ENCODE data around the gene ATP2B2.

The ATP2B2 gene

DNA sequence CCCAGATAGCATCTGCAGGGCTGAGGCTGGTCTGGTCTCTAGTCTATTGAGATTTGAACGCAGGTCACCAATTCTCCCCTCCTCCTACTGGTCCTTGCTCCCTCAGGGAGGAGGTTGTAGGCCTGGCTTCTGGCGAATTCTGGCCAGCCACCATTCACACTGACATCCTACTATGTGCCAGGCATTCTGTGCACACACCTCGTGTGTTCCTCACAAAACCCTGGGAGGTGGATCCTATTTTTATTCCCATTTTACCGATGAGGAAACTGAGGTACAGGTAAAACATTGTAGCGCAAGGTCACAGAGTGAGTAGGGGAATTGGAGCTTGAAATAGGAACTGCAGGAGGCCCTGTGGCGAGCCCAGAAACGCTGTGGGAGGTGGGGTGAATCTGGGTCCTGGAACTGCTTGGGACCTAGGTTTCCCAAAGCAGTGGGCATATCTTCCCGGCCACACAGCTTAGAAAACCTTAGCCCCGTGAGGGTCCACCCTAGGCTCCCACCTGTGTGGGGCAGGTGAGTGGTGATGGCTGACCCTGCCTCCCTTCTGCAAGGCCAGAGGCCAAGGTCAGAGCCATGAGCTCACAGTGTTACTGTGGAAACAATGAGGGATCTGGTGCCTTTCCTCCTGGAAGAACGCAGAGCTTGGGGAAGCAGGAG is 4.8 kb upstream of the ATP2B2 start:
- DNase-seq, result no peak

DNA sequence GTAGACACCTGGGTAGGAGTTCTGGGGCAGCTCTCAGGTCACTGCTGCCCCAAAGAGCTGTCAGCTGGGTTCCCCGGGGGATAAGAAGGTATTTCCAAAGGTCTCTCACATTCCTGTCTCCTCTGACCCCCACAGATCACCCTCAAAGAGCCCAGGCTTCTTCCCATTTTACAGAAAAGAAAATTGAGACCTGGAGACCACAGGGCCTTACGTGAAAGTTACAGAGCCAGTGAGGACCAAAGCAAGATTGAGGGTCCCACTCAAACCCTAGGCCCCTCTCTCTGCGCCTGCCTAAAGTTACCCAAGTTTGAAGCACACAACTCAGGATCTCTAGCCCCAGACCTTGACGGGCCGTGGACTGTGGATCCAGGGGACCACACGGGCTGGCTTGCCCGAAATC is 3.9 kb upstream of the ATP2B2 start:
- DNase-seq, result no peak

DNA sequence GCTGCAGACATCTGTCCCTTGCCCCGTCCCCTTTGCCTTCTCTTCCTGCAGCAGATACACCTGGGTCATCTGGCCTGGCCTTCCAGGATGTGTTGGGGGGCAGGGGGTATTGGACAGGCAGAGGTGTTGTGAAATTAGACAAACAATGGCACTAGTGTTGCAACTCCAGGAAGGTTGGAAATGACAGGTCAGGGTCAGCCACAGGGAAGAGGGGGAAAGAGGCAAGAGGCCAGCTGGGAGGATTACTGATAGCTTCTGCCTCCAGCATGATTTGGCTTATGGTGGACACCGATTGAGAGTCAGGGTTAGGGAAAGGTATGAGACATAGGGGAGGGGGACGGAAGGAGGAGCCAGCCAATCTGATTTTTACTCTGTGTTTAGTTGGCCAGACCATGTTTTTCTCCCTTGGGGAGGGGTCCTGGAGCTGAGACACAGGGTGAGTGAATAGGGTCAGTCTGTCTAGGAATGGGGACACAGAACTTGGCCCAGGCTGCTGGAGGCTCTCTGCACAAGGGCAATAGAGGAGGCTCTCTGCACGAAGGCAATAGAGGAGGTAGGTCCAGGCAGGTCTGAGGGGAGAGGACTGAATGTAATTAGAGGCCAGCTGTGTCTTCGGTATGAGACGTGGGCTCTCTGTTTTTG is 3.4 kb upstream of the ATP2B2 start:
- no peak for DNase-seq

DNA sequence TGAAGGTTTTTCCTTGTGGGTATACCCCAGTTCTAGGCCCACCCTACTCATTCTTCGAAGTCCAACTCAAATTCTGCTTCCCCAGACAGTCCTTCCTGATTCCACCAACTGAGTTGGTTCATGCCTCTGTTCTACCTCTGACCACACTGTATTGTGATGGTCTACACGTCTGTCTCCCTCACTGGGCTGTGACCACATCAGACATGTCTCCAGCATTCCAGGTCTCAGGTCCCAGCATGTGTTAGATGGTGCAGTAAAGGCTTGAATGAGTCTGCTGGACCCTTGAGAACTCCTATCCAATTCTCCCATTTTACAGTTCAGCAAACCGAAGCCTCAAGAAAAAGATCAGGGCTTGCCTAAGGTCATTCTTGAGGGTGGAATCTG is 2.8 kb upstream of the ATP2B2 start:
- no peak for DNase-seq

DNA sequence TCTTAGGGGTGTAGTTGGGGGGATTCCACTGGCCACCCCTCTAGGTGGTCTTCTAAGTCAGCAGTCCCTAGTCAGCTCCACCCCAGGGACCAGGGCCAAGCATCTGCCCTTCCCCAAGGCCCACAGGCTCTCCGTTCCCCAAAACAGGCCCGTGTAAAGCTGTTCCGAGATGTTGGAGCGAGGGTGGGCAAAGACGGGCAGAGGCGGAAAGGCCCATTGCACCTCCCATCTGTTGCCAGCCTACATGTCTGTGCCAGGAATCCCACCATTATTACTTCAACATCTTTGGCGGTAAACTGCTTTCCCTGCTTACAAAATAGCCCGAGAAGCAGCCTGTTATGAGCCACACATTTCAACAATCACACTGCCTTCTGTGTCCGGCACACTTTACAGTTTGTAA is 1.9 kb upstream of the ATP2B2 start:
- DNase-seq, result no peak

DNA sequence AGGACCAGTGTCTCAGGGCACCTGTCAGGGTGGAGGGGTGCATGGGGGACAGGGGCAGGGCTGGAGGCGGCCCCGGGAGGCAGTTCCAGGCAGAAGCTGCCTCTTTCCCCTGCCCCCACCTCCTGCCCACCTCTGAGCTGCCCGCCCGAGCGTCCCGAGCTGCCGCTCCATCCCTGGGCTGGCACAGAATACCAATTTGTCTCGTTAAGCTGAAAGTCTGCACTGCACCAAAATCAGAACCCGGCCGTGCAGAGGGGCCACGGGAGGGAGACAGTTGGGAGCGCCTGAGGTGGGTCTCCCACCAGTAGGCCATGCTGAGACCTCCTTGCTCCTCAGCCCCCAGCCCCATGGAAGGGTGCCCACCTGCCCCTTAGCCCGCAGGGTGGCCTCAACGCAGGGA is 1.3 kb upstream of the ATP2B2 start:
- DNase-seq, result no peak

DNA sequence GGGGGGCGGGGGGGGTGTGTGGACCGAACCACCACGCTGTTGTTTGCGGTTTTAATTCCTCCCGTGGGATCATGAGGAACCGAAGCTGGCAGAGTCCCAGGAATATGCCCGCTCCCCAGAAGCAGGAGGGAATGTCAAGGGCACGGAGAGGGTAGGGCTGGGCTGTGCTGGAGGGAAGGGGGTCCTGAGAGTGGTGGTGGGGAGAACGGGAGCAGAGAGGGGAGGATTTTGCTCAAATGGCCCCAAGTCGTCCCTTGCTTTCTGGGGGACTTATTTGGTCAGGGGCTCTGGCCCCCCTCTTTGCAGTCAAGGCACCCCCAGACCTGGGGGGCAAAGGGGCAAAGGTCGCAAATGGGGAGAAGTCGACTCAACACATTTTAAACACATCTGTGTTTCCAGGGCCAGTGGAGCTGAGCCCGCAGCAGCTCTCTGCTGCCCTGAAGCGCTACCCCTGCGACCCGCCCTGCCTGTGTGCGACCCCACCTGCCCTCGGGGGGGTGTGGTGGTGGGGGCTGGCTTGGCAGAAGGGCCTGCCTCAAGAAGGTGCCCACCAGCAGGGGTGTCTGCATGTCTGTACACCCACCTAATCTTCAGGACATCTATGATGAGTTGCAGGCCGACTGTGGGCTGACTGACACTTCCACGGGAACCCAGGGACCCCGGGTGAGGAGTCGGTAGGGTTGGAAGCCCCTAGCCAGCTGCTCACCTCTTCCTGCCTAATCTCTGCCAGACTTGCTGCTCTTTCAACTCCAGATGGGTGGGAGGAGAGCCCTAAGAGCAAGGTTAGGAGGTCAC is 602 bp upstream of the ATP2B2 start:
- peak; percentile 4 for DNase-seq

DNA sequence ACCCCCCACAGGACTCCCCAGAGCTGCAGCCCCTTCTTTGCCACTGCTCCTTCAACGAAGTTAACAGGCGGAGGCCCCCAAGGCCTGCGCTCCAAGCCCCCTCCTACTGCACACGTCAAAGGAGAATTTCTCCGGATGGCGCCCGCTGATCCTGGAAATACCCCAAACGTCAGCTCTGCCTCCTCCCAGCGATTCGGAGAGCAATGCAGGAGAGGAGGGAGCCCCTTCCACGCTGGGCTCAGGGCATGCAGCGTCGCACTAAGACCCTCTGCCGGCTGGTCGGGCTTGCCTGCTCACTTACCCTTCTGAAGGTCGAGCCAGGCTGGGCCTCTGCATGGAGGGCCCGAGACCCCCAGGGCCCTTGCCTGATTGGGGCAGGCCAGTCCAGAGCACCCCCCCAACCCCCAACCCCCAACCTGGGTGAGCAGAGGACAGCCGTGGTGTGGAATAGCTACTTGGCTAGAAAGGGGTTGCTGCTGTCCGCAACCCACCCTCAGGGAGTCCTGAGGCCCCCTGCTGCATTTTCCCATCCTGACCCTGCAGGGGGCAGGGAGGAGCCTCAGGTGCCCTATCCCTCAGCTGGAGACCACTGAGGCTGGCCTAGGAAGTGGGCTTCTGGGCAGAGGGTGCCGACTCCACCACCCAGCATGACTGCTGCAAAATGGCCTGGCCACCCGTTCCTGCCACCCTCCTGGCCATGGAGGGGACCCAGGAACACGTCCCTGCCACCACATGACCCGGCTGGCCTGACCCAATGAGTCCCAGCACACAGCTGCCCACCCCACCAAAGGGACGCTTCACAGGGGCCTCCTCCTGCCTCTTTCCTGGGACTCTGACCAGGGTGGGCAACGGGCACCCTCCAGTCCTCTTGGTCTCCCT is 976 bp downstream of the ATP2B2 start:
- no peak for DNase-seq

DNA sequence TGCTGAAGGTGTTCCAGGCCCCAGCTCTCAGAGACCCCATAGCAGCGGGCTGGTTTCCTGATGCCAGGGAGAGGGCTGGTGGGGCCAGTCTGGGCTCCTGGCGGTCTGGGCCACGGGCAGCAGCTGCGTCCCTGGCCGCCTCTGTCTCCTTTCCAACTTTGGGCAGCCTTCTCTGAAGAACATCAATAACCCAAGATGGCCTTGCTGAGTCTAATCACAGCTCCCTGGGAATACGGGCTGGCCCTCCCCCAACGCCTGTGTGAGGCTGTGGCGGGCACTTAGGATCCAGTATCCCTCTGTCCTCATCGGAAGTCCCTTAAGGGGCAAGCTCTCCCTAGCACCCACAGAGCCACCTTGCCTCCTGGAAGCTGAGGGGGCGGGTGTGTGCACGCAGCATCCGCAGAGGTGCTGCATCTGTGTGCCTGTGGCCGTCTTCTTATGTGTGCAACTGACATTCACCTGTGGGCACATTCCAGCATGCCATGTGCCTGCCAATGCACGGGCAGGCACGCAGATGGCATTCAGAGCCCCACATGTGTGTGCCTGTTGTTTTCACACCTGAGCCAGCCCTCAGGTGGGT is 2.1 kb downstream of the ATP2B2 start:
- no peak for DNase-seq

DNA sequence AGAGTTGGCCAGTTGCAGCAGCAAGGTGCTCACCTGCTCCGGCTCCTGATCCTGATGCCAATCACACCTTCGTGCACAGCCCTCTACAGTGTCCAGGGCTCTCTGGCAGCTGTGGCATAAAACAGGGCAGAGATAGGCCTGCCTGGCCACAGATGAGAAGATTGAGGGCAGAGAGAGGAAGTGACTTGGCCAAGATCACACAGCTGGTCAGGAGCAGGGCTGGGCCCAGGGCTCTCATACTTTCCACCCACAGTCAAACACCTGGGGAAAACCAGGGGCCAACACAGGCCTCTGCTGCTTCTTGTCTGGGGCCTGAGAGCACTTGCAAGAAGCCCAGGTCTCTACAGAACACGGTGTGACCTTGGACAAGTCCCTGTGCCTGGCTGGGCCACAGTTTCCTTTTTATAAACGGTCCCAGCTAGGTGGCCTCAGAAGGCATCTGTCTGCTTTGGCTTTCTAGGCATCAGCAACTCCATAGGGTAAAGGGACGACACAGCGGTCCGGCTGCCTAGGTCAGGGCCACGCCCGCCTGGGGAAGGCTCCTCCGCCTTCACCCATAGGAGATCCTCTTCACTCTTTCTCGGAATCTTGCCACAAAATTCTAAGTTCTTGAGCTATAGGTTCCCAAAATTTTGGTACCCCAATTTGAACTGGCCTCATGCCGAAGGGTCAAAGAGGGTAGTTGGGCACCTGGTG is 3.1 kb downstream of the ATP2B2 start:
- DNase-seq, result no peak

DNA sequence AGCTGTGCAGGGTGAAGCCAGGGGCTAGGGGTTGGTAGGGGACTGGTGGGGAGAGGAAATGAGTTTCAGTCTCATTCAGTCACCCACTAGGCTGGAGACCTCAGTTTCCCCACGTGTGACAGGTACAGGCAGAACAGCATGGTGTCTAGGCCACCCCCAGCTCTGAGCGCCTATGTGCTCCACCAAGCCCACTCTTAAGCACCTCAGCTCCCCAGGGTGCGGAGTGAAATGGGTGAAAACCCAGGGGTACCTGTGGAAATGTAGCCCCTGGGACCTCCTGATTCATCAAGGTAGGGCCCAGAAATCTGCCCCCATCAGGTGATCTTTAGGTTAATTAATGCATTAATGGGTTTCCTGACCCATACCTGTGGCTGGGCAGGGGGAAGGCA is 3.7 kb downstream of the ATP2B2 start:
- DNase-seq, result no peak

DNA sequence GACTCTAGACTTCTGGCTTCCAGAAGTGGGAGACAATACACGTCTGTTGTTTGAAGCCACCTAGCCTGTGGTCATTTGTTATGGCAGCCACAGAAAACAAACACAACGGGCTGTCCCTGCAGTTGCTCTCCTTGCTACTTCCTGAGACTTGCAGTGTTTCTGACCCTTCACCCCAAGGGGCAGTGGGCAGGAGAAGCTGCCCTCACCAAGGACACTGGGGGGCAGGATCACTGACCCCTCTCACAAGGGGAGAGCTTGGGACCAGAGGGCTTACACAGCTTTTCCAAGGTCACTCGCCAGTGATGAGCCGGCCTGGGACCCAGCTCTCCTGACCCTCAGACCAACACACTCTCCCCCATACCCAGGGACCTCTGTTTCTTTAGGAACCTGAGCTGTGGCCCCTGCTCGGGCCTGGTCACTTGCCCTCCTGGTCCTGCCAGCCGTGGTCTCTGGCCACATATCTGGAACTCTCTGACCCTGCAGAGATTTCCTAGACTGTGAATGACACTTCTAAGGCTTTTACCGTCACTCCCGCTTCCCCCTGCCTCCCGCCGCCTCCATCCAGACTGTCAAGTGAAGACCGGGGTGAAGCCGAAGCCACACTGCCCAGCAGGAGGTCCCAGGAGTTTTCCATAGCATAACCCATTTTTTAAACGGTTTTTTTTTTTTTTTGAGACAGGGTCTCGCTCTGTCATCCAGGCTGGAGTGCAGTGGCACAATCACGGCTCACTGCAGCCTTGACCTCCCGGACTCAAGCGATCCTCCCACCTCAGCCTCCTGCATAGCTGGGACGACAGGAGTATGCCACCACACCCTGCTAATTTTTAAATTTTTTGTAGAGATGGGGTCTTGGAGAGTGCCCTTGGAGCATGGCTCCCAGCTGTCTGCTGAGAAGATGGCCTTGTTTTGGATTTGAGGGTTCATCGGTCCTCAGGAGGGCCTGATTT is 4.4 kb downstream of the ATP2B2 start:
- DNase-seq, result no peak

DNA sequence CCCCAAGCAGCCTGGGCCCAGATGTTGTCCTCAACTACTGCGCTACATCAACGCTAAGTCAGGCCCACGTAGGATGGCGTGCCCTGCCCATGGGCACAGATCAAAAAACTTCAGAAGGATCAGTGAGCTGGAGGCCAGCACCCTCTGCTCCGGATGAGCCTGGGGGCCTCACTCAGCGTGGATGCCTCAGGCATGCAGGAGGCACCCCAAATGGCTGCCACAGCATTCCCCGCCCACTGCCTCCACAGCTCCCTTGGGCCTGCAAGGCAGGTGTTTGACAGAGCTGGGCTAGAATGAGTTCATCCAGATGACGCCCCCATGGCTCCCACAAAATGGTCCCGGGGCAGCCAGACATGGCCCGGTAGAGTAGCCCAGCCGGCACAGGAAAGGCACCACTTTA is 7.1 kb downstream of the ATP2B2 start:
- DNase-seq, result no peak

DNA sequence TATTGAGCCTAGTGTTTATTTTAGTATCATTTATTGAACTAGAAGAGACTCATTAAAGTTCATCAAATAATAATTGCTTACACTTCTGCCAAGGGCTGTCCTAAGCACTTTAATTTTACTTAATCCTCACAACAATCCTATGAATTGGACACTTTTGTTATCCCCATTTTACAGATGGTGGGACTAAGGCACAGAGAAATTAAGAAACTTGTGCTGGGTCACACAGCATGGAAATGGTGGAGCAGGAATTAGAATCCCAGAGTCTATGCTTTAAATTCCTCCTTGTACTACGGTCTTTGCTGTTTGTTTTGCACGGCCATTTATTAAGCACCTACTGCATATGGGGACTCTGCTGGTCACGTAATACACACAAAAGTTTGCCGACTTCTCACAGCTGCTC is 7.9 kb downstream of the ATP2B2 start:
- DNase-seq, result no peak

DNA sequence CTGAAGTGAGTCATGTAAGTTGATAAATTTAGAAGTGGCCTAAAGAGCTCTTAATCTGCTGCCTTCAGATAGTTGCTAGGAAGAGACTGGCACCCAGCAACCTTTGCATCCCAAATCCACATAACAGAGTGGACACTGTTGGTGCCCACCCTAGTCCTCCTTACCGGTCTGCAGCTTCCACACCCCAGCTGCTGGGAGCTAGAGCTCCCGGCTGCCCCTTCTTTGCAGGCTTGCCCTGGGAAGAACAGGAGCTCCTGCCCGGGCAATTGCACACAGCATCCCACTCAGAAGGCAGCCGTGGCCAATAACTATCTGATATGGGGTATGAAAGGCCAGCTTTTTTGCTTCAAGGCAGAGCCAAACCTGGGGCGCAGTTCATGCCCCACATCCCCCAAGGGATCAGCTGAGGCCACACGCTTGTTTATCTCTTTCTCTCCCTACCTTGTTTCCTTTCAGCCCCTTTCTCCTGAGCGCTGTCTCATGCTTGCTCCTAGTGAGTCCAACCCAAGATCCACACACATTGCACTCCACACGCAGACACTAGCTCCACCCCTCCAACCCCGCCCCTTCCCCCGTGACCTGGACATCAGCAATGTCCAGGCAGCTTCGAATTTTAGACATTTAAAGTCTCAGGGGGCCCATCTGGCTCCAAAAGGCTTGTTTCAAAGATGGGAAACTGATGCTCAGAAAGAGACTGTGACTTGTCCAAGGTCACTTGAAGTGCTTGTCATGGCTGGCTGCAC is 9.1 kb downstream of the ATP2B2 start:
- no peak for DNase-seq

DNA sequence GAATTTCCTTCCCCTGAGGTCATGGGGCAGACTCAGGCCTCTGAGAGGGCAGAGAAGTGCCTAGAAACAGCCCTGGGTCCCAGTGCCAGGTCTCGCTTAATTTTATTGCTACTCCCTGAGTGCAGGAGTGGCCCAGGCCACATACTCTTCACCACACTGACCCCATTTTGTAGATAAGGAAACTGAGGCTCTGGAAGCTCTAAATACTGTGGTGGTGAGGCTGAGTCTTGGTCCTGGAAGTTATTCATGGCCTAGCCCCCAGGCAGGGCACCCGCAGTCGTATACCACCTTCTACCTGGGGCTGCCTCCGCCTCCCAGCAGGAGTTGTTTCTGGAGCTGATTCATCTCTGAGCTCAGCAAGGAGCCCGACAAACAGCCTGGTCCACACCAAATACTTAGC is 9.8 kb downstream of the ATP2B2 start:
- DNase-seq, result no peak

DNA sequence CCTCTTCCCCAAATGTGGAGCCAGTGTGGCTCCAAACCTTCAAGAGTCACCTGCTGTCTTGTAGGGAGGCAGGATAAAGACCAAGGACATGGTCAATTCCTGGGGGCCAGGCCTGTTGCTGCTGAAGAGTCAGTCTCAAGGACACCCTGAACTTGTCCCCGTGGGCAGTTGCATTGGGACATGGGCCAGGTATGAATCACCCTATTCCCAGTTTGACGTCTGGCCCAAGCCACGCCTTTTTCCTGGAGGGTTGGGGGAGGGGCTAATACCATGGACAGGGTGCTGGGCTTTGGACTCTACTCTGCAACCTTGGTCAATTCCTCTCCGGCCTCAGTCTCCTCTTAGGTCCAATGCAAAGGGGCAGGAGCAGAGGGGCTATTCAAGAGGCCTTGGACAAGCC is 10.4 kb downstream of the ATP2B2 start:
- DNase-seq, result no peak

DNA sequence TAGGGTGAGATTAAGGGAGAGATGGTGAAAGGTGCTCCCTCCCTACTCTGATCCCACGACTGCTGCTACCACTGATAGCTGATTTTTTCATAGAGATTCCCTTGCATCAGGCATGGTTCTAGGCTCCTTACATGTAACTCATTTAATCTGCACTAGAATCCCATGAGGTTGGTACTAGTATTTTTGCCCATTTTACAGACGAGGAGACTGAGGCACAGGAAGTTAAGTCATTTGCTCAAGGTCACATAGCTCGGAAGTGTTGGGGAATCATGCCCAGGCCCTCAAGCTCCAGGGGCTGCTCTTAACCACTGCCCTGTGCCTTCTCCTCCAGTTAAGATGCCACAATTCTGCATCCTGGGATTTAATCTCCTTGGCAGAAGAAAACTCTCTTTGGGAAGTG is 11.2 kb downstream of the ATP2B2 start:
- DNase-seq, result no peak

DNA sequence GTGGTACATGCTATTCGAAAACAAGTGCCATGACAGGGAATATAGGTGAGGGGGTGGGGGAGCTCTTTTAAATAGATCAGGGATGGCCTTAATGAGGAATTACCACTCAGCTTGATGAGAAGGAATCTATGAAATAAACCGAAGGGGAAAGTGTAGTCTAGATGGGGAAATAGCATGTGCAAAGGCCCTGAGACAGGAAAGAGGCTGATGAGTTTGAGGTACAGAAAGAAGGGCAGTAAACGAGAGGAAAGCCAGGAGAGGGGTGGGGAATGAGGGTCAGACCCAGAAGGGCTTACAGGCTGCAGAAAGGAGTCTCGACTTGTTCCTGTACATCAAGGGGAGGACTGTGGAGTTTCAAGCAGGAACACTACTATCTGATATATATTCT is 12.2 kb downstream of the ATP2B2 start:
- no peak for DNase-seq
